ENCODE data around the gene POLR1E.

Gene POLR1E

GRCh38 chr9:37445832-37446231 lies 39.9 kb upstream of the POLR1E start:
- Histone ChIP-seq H3K27me3 (ENCODE audit: control insufficient read depth in 2 of 2, insufficient read depth in 2 of 2, low read length in 2 of 2) (no peaks in the 10 kb centered on the region), H3K9ac (ENCODE audit: low read depth in 1 of 2, low read length in 2 of 2) (no peak overlapping the region), H3K4me1 (ENCODE audit: control insufficient read depth in 2 of 2, insufficient read depth in 2 of 2, low read length in 2 of 2) (peaks cover 0 to 5% of the 10 kb centered on the region in 2 donors), H3K4me3 (ENCODE audit: low read length in 2 of 2) (no peak overlapping the region), H3K9me3 (ENCODE audit: control insufficient read depth in 2 of 2, low read length in 2 of 2) (no peaks in the 10 kb centered on the region), H3K27ac (ENCODE audit: low read depth in 2 of 2, low read length in 2 of 2) (no peak overlapping the region), H3K36me3 (ENCODE audit: control insufficient read depth in 2 of 2, insufficient read depth in 2 of 2, low read length in 2 of 2) (peaks cover 19% of the 10 kb centered on the region in 2 donors)

- Histone ChIP-seq H3K27ac (ENCODE audit: low read depth in 2 of 2, low read length in 2 of 2) (no peak overlapping the region), H3K4me3 (ENCODE audit: low read length in 2 of 2) (no peak overlapping the region), H3K9me3 (ENCODE audit: control insufficient read depth in 2 of 2, low read length in 2 of 2) (no peaks in the 10 kb centered on the region), H3K4me1 (ENCODE audit: control insufficient read depth in 2 of 2, insufficient read depth in 2 of 2, low read length in 2 of 2) (peaks cover 0 to 5% of the 10 kb centered on the region in 2 donors), H3K36me3 (ENCODE audit: control insufficient read depth in 2 of 2, insufficient read depth in 2 of 2, low read length in 2 of 2) (peaks cover 13 to 14% of the 10 kb centered on the region in 2 donors), H3K27me3 (ENCODE audit: control insufficient read depth in 2 of 2, insufficient read depth in 2 of 2, low read length in 2 of 2) (no peaks in the 10 kb centered on the region), H3K9ac (ENCODE audit: low read depth in 1 of 2, low read length in 2 of 2) (no peak overlapping the region)
Observed at GRCh38 chr9:37446401-37446800, 39.3 kb upstream of the POLR1E start.

- peaks cover 0 to 5% of the 10 kb centered on the region in 2 donors for H3K4me1 ChIP-seq (ENCODE audit: control insufficient read depth in 2 of 2, insufficient read depth in 2 of 2, low read length in 2 of 2)
- no peak overlapping the region for H3K27ac ChIP-seq (ENCODE audit: low read depth in 2 of 2, low read length in 2 of 2)
- no peak overlapping the region for H3K4me3 ChIP-seq (ENCODE audit: low read length in 2 of 2)
- H3K36me3 ChIP-seq (ENCODE audit: control insufficient read depth in 2 of 2, insufficient read depth in 2 of 2, low read length in 2 of 2) = peaks cover 6 to 7% of the 10 kb centered on the region in 2 donors
- H3K9me3 ChIP-seq (ENCODE audit: control insufficient read depth in 2 of 2, low read length in 2 of 2) = no peaks in the 10 kb centered on the region
- no peaks in the 10 kb centered on the region for H3K27me3 ChIP-seq (ENCODE audit: control insufficient read depth in 2 of 2, insufficient read depth in 2 of 2, low read length in 2 of 2)
- H3K9ac ChIP-seq (ENCODE audit: low read depth in 1 of 2, low read length in 2 of 2) = no peak overlapping the region
Observed at GRCh38 chr9:37447111-37447510, 38.6 kb upstream of the POLR1E start.

GRCh38 chr9:37449862-37450632 lies 35.7 kb upstream of the POLR1E start:
- Histone ChIP-seq H3K27ac (ENCODE audit: low read depth in 2 of 2, low read length in 2 of 2) (no peak overlapping the region), H3K27me3 (ENCODE audit: control insufficient read depth in 2 of 2, insufficient read depth in 2 of 2, low read length in 2 of 2) (no peaks in the 10 kb centered on the region), H3K9ac (ENCODE audit: low read depth in 1 of 2, low read length in 2 of 2) (no peak overlapping the region), H3K4me3 (ENCODE audit: low read length in 2 of 2) (no peak overlapping the region), H3K4me1 (ENCODE audit: control insufficient read depth in 2 of 2, insufficient read depth in 2 of 2, low read length in 2 of 2) (peaks cover 3 to 14% of the 10 kb centered on the region in 2 donors), H3K9me3 (ENCODE audit: control insufficient read depth in 2 of 2, low read length in 2 of 2) (no peaks in the 10 kb centered on the region), H3K36me3 (ENCODE audit: control insufficient read depth in 2 of 2, insufficient read depth in 2 of 2, low read length in 2 of 2) (no peaks in the 10 kb centered on the region)

- peaks cover 3 to 15% of the 10 kb centered on the region in 2 donors for H3K4me1 ChIP-seq (ENCODE audit: control insufficient read depth in 2 of 2, insufficient read depth in 2 of 2, low read length in 2 of 2)
Observed at GRCh38 chr9:37451628-37452027, 34.1 kb upstream of the POLR1E start.

GRCh38 chr9:37452611-37453010 lies 33.1 kb upstream of the POLR1E start:
- Histone ChIP-seq H3K27ac (ENCODE audit: low read depth in 2 of 2, low read length in 2 of 2) (no peak overlapping the region), H3K36me3 (ENCODE audit: control insufficient read depth in 2 of 2, insufficient read depth in 2 of 2, low read length in 2 of 2) (no peaks in the 10 kb centered on the region), H3K4me1 (ENCODE audit: control insufficient read depth in 2 of 2, insufficient read depth in 2 of 2, low read length in 2 of 2) (peaks cover 3 to 15% of the 10 kb centered on the region in 2 donors), H3K4me3 (ENCODE audit: low read length in 2 of 2) (no peak overlapping the region), H3K9ac (ENCODE audit: low read depth in 1 of 2, low read length in 2 of 2) (no peak overlapping the region), H3K27me3 (ENCODE audit: control insufficient read depth in 2 of 2, insufficient read depth in 2 of 2, low read length in 2 of 2) (no peaks in the 10 kb centered on the region), H3K9me3 (ENCODE audit: control insufficient read depth in 2 of 2, low read length in 2 of 2) (no peaks in the 10 kb centered on the region)

More at GRCh38 chr9:37451628-37452027, 34.1 kb upstream of the POLR1E start:
- H3K9me3 ChIP-seq (ENCODE audit: control insufficient read depth in 2 of 2, low read length in 2 of 2) = no peaks in the 10 kb centered on the region
- H3K27me3 ChIP-seq (ENCODE audit: control insufficient read depth in 2 of 2, insufficient read depth in 2 of 2, low read length in 2 of 2) = no peaks in the 10 kb centered on the region
- H3K27ac ChIP-seq (ENCODE audit: low read depth in 2 of 2, low read length in 2 of 2) = no peak overlapping the region
- no peak overlapping the region for H3K9ac ChIP-seq (ENCODE audit: low read depth in 1 of 2, low read length in 2 of 2)
- no peaks in the 10 kb centered on the region for H3K36me3 ChIP-seq (ENCODE audit: control insufficient read depth in 2 of 2, insufficient read depth in 2 of 2, low read length in 2 of 2)
- H3K4me3 ChIP-seq (ENCODE audit: low read length in 2 of 2) = no peak overlapping the region

- Histone ChIP-seq H3K9me3 (ENCODE audit: control insufficient read depth in 2 of 2, low read length in 2 of 2) (no peaks in the 10 kb centered on the region), H3K4me3 (ENCODE audit: low read length in 2 of 2) (no peak overlapping the region), H3K4me1 (ENCODE audit: control insufficient read depth in 2 of 2, insufficient read depth in 2 of 2, low read length in 2 of 2) (peaks cover 3 to 15% of the 10 kb centered on the region in 2 donors), H3K27me3 (ENCODE audit: control insufficient read depth in 2 of 2, insufficient read depth in 2 of 2, low read length in 2 of 2) (no peaks in the 10 kb centered on the region), H3K36me3 (ENCODE audit: control insufficient read depth in 2 of 2, insufficient read depth in 2 of 2, low read length in 2 of 2) (no peaks in the 10 kb centered on the region), H3K27ac (ENCODE audit: low read depth in 2 of 2, low read length in 2 of 2) (no peak overlapping the region), H3K9ac (ENCODE audit: low read depth in 1 of 2, low read length in 2 of 2) (no peak overlapping the region)
Observed at GRCh38 chr9:37453827-37454226, 31.9 kb upstream of the POLR1E start.

GRCh38 chr9:37454238-37454637 lies 31.5 kb upstream of the POLR1E start:
- Histone ChIP-seq H3K4me3 (ENCODE audit: low read length in 2 of 2) (no peak overlapping the region), H3K9me3 (ENCODE audit: control insufficient read depth in 2 of 2, low read length in 2 of 2) (no peaks in the 10 kb centered on the region), H3K27ac (ENCODE audit: low read depth in 2 of 2, low read length in 2 of 2) (no peak overlapping the region), H3K36me3 (ENCODE audit: control insufficient read depth in 2 of 2, insufficient read depth in 2 of 2, low read length in 2 of 2) (no peaks in the 10 kb centered on the region), H3K9ac (ENCODE audit: low read depth in 1 of 2, low read length in 2 of 2) (no peak overlapping the region), H3K27me3 (ENCODE audit: control insufficient read depth in 2 of 2, insufficient read depth in 2 of 2, low read length in 2 of 2) (no peaks in the 10 kb centered on the region), H3K4me1 (ENCODE audit: control insufficient read depth in 2 of 2, insufficient read depth in 2 of 2, low read length in 2 of 2) (peaks cover 3 to 15% of the 10 kb centered on the region in 2 donors)

GRCh38 chr9:37455884-37456647 lies 29.7 kb upstream of the POLR1E start:
- H3K4me1 ChIP-seq (ENCODE audit: control insufficient read depth in 2 of 2, insufficient read depth in 2 of 2, low read length in 2 of 2) = peaks cover 3 to 15% of the 10 kb centered on the region in 2 donors
- no peaks in the 10 kb centered on the region for H3K27me3 ChIP-seq (ENCODE audit: control insufficient read depth in 2 of 2, insufficient read depth in 2 of 2, low read length in 2 of 2)
- H3K36me3 ChIP-seq (ENCODE audit: control insufficient read depth in 2 of 2, insufficient read depth in 2 of 2, low read length in 2 of 2) = no peaks in the 10 kb centered on the region
- H3K4me3 ChIP-seq (ENCODE audit: low read length in 2 of 2) = no peak overlapping the region
- no peak overlapping the region for H3K9ac ChIP-seq (ENCODE audit: low read depth in 1 of 2, low read length in 2 of 2)
- H3K9me3 ChIP-seq (ENCODE audit: control insufficient read depth in 2 of 2, low read length in 2 of 2) = no peaks in the 10 kb centered on the region
- no peak overlapping the region for H3K27ac ChIP-seq (ENCODE audit: low read depth in 2 of 2, low read length in 2 of 2)

- no peak overlapping the region for H3K4me3 ChIP-seq (ENCODE audit: low read length in 2 of 2)
- peaks cover 3 to 15% of the 10 kb centered on the region in 2 donors for H3K4me1 ChIP-seq (ENCODE audit: control insufficient read depth in 2 of 2, insufficient read depth in 2 of 2, low read length in 2 of 2)
- no peak overlapping the region for H3K27ac ChIP-seq (ENCODE audit: low read depth in 2 of 2, low read length in 2 of 2)
- H3K27me3 ChIP-seq (ENCODE audit: control insufficient read depth in 2 of 2, insufficient read depth in 2 of 2, low read length in 2 of 2) = no peaks in the 10 kb centered on the region
- no peak overlapping the region for H3K9ac ChIP-seq (ENCODE audit: low read depth in 1 of 2, low read length in 2 of 2)
- H3K9me3 ChIP-seq (ENCODE audit: control insufficient read depth in 2 of 2, low read length in 2 of 2) = no peaks in the 10 kb centered on the region
- no peaks in the 10 kb centered on the region for H3K36me3 ChIP-seq (ENCODE audit: control insufficient read depth in 2 of 2, insufficient read depth in 2 of 2, low read length in 2 of 2)
Observed at GRCh38 chr9:37456817-37457216, 28.9 kb upstream of the POLR1E start.
